Measurements from ENCODE around the gene PANK4.

Gene PANK4

GRCh38 chr1:2462819-2463218 is 63.6 kb downstream of the PANK4 start:
- no peak for TF ChIP-seq PPARA (CRISPR knock-in tag; IDR thresholded peaks at IDR 0.05; ENCODE audit: borderline replicate concordance)
- TF ChIP-seq TCF4 (CRISPR knock-in tag; IDR thresholded peaks at IDR 0.05; ENCODE audit: borderline replicate concordance), result no peak
- ATAC-seq, result no peak

- TF ChIP-seq ZFP3 (CRISPR knock-in tag; IDR thresholded peaks at IDR 0.05) (no peak), CSRNP3 (CRISPR knock-in tag; IDR thresholded peaks at IDR 0.05) (no peak), TOX (CRISPR knock-in tag; IDR thresholded peaks at IDR 0.05; ENCODE audit: borderline replicate concordance) (no peak), TSHZ2 (CRISPR knock-in tag; IDR thresholded peaks at IDR 0.05) (no peak), POU6F1 (CRISPR knock-in tag; IDR thresholded peaks at IDR 0.05; ENCODE audit: borderline replicate concordance, low read depth) (no peak)
- no peak for ATAC-seq
Measured at GRCh38 chr1:2460996-2461751, 65.2 kb downstream of the PANK4 start.

- no peak for TF ChIP-seq SNAI2 (CRISPR knock-in tag; IDR thresholded peaks at IDR 0.05)
- no peak for TF ChIP-seq PATZ1 (CRISPR knock-in tag; IDR thresholded peaks at IDR 0.05; ENCODE audit: borderline replicate concordance)
- no peak for TF ChIP-seq CSRNP3 (CRISPR knock-in tag; IDR thresholded peaks at IDR 0.05)
- no peak for TF ChIP-seq BACH2 (CRISPR knock-in tag; IDR thresholded peaks at IDR 0.05; ENCODE audit: borderline replicate concordance)
- TF ChIP-seq TOX (CRISPR knock-in tag; IDR thresholded peaks at IDR 0.05; ENCODE audit: borderline replicate concordance), result no peak
- no peak for TF ChIP-seq ESRRG (CRISPR knock-in tag; IDR thresholded peaks at IDR 0.05)
- no peak for TF ChIP-seq RARB (CRISPR knock-in tag; IDR thresholded peaks at IDR 0.05)
- no peak for TF ChIP-seq ZFP30 (CRISPR knock-in tag; IDR thresholded peaks at IDR 0.05)
- TF ChIP-seq GLIS3 (CRISPR knock-in tag; IDR thresholded peaks at IDR 0.05), result no peak
- no peak for TF ChIP-seq OSR1 (CRISPR knock-in tag; IDR thresholded peaks at IDR 0.05)
- no peak for TF ChIP-seq ZNF565 (CRISPR knock-in tag; conservative IDR thresholded peaks at IDR 0.05; ENCODE audit: low read depth)
- TF ChIP-seq POU6F1 (CRISPR knock-in tag; IDR thresholded peaks at IDR 0.05; ENCODE audit: borderline replicate concordance, low read depth), result no peak
- TF ChIP-seq TSHZ2 (CRISPR knock-in tag; IDR thresholded peaks at IDR 0.05), result no peak
- TF ChIP-seq PPARA (CRISPR knock-in tag; IDR thresholded peaks at IDR 0.05; ENCODE audit: borderline replicate concordance), result no peak
- no peak for TF ChIP-seq ZNF70 (CRISPR knock-in tag; IDR thresholded peaks at IDR 0.05)
- ATAC-seq, result no peak; the same call in 2 of the 3 replicates
Measured at GRCh38 chr1:2460203-2460602, 66.2 kb downstream of the PANK4 start.

Data from SK-N-SH treated with all-trans-retinoic acid at 6 μM for 48 hours (cell line).